SK-N-MC (cell line): Measurements from ENCODE around the gene CXCL13.

Source experiments
- EZH2 ChIP-seq: fragments of 200-600 bp; sonication (generic); IDR thresholded peaks from one replicate; pipeline ENCODE4 v1.6.1; 2017; ENCODE audit warnings: antibody characterized with exemption
- POLR2AphosphoS5 ChIP-seq: IDR thresholded peaks from 2 replicates; pipeline ENCODE4 v1.6.1; 2012; ENCODE audit warnings: mild to moderate bottlenecking, low read depth, low read length, borderline replicate concordance

DNA sequence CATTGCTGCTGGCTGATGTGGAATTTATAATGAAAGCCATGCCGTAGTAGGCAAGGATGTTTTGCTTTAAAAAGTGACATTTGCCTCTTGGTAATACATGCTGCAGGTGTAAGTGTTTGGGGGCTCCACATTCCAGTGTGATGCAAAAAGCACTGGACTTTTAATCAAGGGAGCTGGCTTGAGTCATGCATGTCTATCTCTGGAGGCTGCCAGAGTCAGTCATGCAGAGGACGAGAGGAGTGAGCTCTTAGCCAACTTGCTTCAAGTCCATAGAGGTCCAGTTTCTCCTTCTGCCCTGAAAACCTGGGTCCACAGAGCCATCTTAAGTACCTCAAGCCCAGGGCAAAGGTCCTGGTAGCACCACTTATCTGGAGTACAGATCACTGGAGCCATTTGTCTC is 11.6 kb upstream of the CXCL13 start:
- TF ChIP-seq POLR2AphosphoS5 = no peak
- TF ChIP-seq EZH2 = no peak
